Cardiac muscle cell (in vitro differentiated cells and primary cell): Measurements from ENCODE around the gene RAP1A. TPM values are rescaled to one million over a fixed set of nuclear protein-coding genes. Genes with fewer than 3 reads are reported as not detected.
A peak's percentile ranks its signal among the peaks of the same experiment; 100 is the strongest.
"Not testable (repeated sequence)": the region's sequence is repeated elsewhere in the genome, so short reads cannot be mapped to it uniquely, and the experiment has no call there.

Experiments used
- DNase-seq, 2 donors: peaks; one replicate each; pipeline versions ENCODE4 v3.0.0 to v3.0.0-alpha.2; 2010 to 2017; ENCODE audit warnings: low read depth in 1 of 2, low spot score in 1 of 2
- H3K27ac ChIP-seq: fragments of 200-600 bp; sonication (generic); 2 replicates; pipeline ENCODE4 v1.5.1; 2016
- H3K27me3 ChIP-seq: fragments of 200-600 bp; sonication (generic); 2 replicates; pipeline ENCODE4 v1.6.0; 2016; ENCODE audit warnings: control low read depth
- H3K36me3 ChIP-seq: fragments of 200-600 bp; sonication (generic); 2 replicates; pipeline ENCODE4 v1.5.1; 2016; ENCODE audit warnings: control low read depth
- H3K4me1 ChIP-seq: fragments of 200-600 bp; sonication (generic); 2 replicates; pipeline ENCODE4 v1.8.1; 2017; ENCODE audit warnings: low read depth, mild to moderate bottlenecking, mixed run types
- H3K4me3 ChIP-seq: fragments of 200-600 bp; sonication (generic); 2 replicates; pipeline ENCODE4 v1.5.1; 2016; ENCODE audit warnings: mild to moderate bottlenecking
- H3K9me3 ChIP-seq: fragments of 200-600 bp; sonication (generic); 2 replicates; pipeline ENCODE4 v1.5.1; 2017; ENCODE audit warnings: low read depth, mild to moderate bottlenecking, control low read depth
- polyA plus RNA-seq: library from polyadenylated mRNA; unstranded; fragments of >200 nt; fragmentation: Nextera tagmentation; extraction: Ambion mirVana; gene quantifications from 2 replicates; pipeline ENCODE4 v1.2.1, GENCODE V29; 2016
- total RNA-seq: library from RNA; depleted of rRNA; stranded (reverse); fragments of >200 nt; gene quantifications from 2 replicates; pipeline ENCODE4 v1.2.3, GENCODE V29; 2016
- TF ChIP-seq, protein P1 (sequence below): IDR thresholded peaks from 2 replicates; pipeline ENCODE4 v1.5.1; 2012; ENCODE audit warnings: low read depth, mild to moderate bottlenecking, low read length

RAP1A gene
- total and polyA plus RNA-seq, 2 experiments from 2014 or later: 13.5 to 18.3 TPM

DNA sequence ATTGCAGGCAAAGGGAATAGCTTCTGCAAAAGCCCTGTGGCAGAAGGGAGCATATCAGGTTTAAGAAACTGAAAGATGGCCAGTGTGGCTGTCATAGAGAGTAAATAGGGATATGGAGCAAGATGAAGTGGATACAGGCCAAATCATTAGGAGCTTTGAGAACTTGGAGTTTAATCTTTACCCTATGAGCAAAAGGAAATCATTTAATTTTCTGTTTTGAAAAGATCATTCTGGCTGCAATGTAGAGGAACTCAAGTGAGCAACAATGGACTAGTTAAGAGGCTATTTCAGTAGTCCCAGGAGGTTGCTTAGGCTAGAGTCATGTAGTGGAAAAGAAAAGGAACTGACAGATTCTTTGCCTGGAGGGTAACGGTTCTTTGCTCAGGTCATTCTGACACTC lies 47.2 kb downstream of the RAP1A start:
- Histone ChIP-seq H3K27ac (no peak overlapping the region), H3K9me3 (no peaks in the 10 kb centered on the region), H3K4me3 (no peak overlapping the region), H3K27me3 (no peaks in the 10 kb centered on the region), H3K4me1 (peaks cover 20% of the 10 kb centered on the region), H3K36me3 (no peaks in the 10 kb centered on the region)
- TF ChIP-seq, protein P1, sequence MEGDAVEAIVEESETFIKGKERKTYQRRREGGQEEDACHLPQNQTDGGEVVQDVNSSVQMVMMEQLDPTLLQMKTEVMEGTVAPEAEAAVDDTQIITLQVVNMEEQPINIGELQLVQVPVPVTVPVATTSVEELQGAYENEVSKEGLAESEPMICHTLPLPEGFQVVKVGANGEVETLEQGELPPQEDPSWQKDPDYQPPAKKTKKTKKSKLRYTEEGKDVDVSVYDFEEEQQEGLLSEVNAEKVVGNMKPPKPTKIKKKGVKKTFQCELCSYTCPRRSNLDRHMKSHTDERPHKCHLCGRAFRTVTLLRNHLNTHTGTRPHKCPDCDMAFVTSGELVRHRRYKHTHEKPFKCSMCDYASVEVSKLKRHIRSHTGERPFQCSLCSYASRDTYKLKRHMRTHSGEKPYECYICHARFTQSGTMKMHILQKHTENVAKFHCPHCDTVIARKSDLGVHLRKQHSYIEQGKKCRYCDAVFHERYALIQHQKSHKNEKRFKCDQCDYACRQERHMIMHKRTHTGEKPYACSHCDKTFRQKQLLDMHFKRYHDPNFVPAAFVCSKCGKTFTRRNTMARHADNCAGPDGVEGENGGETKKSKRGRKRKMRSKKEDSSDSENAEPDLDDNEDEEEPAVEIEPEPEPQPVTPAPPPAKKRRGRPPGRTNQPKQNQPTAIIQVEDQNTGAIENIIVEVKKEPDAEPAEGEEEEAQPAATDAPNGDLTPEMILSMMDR: no peak
- no peak for DNase-seq

DNA sequence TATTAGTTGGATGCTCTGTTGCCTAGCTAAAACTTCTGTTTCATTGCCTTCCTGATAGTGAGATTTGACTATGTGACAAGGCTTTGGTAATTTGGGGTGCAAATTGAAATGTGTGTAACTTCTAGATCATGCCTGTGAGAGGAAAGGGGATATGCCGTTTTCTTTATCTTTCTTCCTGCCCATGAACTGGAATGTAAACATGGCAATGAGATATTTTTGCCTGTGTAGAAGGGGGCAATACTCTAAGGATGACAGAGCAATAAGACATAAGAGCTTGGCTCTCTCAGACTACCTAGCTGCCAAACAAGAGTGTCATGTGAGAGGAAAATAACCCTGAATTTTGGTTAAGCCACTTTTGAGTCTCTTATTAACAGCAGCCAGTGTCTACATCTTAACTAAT lies 49.7 kb downstream of the RAP1A start:
- Histone ChIP-seq H3K4me1 (peaks cover 20% of the 10 kb centered on the region), H3K27ac (peak overlapping the region; percentile 32)

DNA sequence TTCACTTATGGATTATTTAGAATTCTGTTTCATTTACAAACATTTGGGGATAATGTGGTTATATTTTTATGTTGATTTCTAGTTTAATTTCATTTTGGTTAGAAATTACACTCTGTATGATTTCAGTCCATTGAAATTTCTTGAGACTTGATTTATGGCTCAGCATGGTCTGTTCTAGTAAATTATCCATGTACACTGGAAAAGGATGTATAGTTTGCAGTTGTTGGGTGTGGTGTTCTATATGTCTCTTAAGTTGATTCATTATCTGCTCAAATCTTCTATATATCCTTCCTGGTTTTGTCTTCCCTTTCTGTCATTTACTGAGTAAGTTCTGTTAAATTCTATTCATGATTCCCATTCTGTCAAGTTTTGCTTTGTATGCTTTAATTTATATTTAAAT lies 52.3 kb downstream of the RAP1A start:
- H3K9me3 ChIP-seq: no peaks in the 10 kb centered on the region
- H3K4me1 ChIP-seq: peaks cover 10% of the 10 kb centered on the region
- no peak overlapping the region for H3K4me3 ChIP-seq
- no peak for DNase-seq
- no peak overlapping the region for H3K27ac ChIP-seq
- TF ChIP-seq, protein P1: no peak
- no peaks in the 10 kb centered on the region for H3K27me3 ChIP-seq
- H3K36me3 ChIP-seq: no peaks in the 10 kb centered on the region

More for the DNA sequence above, 49.7 kb downstream of the RAP1A start:
- Histone ChIP-seq H3K4me3 (no peak overlapping the region), H3K27me3 (no peaks in the 10 kb centered on the region), H3K36me3 (no peaks in the 10 kb centered on the region), H3K9me3 (no peaks in the 10 kb centered on the region)
- TF ChIP-seq, protein P1: no peak
- no peak for DNase-seq

DNA sequence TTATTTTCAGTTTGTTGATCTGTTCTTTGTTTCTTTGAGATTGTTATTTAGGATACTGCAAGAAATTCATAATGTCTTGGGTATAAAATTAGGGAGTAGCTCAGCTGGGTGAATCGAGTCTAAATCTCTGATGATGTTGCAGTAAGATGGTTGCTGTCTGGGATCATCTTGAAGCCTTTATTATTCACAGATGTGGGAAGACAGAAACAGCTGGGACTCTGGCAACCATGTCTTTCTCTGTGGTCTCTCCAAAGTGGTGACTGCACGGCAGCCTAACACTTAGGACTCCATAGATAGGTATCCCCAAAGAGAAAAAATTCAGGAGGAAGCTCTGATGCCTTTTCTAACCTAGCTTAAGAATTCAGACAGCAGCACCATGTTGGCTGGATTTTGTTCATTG lies 52.7 kb downstream of the RAP1A start:
- Histone ChIP-seq H3K4me3 (no peak overlapping the region), H3K27me3 (no peaks in the 10 kb centered on the region), H3K4me1 (peaks cover 10% of the 10 kb centered on the region), H3K36me3 (no peaks in the 10 kb centered on the region), H3K9me3 (no peaks in the 10 kb centered on the region), H3K27ac (no peak overlapping the region)
- DNase-seq: no peak
- TF ChIP-seq, protein P1: no peak

DNA sequence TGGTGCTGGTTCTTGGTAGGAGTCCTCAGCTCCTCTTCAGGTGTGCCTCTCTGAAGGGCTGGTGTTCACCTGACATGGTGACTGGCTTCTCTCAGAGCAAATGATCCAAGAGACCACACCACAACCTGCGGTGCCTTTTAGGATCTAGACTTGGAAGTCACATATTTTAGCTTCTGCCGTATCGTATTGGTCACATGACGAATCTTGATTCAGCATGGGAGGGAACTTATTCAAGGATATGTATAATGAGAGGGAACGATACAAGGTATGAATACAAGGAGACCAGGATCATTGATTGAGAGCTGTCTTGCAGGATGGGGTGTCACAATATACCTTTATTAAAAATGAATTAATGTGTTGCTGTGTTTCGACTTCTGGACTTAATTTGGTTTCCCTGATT lies 58.0 kb downstream of the RAP1A start:
- Histone ChIP-seq H3K4me1 (no peaks in the 10 kb centered on the region), H3K27me3 (no peaks in the 10 kb centered on the region), H3K27ac (no peak overlapping the region), H3K36me3 (no peaks in the 10 kb centered on the region), H3K9me3 (no peaks in the 10 kb centered on the region), H3K4me3 (no peak overlapping the region)
- TF ChIP-seq, protein P1: no peak
- no peak for DNase-seq

DNA sequence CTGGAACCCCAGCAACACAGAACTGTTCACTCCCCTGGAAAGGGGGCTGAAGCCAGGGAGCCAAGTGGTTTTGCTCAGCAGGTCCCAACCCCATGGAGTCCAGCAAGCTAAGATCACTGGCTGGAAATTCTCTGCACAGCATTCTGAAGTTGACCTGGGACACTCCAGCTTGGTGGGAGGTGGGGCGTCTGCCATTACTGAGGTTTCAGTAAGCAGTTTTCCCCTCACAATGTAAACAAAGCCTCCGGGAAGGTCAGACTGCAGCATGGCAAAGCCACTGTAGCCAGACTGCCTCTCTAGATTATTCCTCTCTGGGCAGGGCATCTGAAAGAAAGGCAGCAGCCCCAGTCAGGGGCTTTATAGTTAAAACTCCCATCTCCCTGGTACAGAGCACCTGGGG lies 60.0 kb downstream of the RAP1A start:
- Histone ChIP-seq H3K27me3 (no peaks in the 10 kb centered on the region), H3K36me3 (no peaks in the 10 kb centered on the region), H3K9me3 (no peaks in the 10 kb centered on the region), H3K27ac (no peak overlapping the region), H3K4me3 (no peak overlapping the region), H3K4me1 (no peaks in the 10 kb centered on the region)
- DNase-seq: no peak
- TF ChIP-seq, protein P1: no peak

DNA sequence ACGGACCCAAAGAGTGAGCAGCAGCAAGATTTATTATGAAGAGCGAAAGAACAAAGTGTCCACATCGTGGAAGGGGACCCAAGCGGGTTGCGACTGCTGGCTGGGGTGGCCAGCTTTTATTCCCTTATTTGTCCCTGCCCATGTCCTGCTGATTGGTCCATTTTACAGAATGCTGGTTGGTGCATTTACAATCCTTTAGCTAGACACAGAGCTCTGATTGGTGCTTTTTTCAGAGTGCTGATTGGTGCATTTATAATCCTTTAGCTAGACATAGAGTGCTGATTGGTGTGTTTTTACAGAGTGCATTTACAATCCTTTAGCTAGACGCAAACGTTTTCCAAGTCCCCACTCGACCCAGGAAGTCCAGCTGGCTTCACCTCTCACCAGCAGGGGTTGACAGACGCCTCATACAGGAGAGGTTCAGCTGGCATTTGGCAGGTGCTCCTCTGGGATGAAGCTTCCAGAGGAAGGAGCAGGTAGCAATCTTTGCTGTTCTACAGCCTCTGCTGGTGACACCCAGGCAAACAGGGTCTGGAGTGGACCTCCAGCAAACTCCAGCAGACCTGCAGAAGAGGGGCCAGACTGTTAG lies 60.7 kb downstream of the RAP1A start:
- H3K36me3 ChIP-seq, H3K27ac ChIP-seq, H3K9me3 ChIP-seq, H3K4me3 ChIP-seq, H3K4me1 ChIP-seq, H3K27me3 ChIP-seq, DNase-seq: not testable (repeated sequence)
